ENCODE measurements around the gene USP48. TPM values are rescaled to one million over a fixed set of nuclear protein-coding genes. Genes with fewer than 3 reads are reported as not detected.

Gene USP48
- total RNA-seq, 1 experiment from 2014 or later = 84.8 TPM

DNA sequence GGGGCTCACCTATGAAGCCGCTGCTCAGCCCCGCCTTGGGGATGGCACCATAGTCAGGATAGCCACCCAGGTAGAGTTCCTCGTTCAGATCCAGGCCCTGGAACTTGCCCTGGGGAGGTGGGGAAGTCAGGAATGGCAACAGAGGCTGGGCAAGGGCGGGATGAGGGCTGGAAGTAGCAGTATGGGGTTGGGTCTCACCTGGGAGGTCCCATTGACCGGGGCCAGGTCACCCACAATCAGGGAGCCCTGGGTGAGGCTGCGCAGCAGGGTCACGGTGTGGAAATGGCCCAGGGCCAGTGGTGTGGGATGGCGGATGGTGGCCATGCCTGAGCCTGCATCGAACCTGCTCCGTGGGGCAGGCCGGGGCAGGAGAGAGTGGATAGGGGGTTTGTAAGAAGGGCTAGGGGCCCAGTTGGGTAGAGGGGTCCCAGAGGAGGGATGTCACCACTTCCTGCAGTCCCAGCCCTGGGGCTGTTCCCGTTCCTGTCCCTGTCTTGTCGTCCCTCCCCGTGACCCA, 48.6 kb upstream of the USP48 start:
- Mint-ChIP-seq H3K4me3 (no peak overlapping the region), H3K27me3 (ENCODE audit: low read depth) (no peaks in the 10 kb centered on the region), H3K4me1 (no peaks in the 10 kb centered on the region)

More for the DNA sequence above, 48.6 kb upstream of the USP48 start:
- Histone ChIP-seq H3K79me2 (ENCODE audit: insufficient read depth, low read length) (no peaks in the 10 kb centered on the region), H2BK120ac (ENCODE audit: low read depth, low read length, poor library complexity, severe bottlenecking) (no peak overlapping the region), H3K27me3 (ENCODE audit: insufficient read depth, low read length) (no peaks in the 10 kb centered on the region), H3K18ac (ENCODE audit: insufficient read length, low read depth, low read length) (no peak overlapping the region), H3K27ac (ENCODE audit: insufficient read length, low read depth, low read length) (no peak overlapping the region), H3K9ac (ENCODE audit: extremely low read depth, insufficient read length, low read length) (no peak overlapping the region), H3K4me2 (ENCODE audit: insufficient read depth, insufficient read length, low read length) (no peak overlapping the region), H4K20me1 (ENCODE audit: control insufficient read depth, insufficient read depth, insufficient read length) (no peaks in the 10 kb centered on the region), H2AK5ac (ENCODE audit: insufficient read length, low read length) (no peak overlapping the region), H2BK5ac (ENCODE audit: insufficient read length, low read length) (no peak overlapping the region), H3K14ac (ENCODE audit: insufficient read depth, low read length) (no peak overlapping the region), H3K79me1 (ENCODE audit: insufficient read depth, low read depth, low read length, poor library complexity, severe bottlenecking) (no peaks in the 10 kb centered on the region), H2AFZ (ENCODE audit: low read length) (no peak overlapping the region), H2BK15ac (ENCODE audit: low read depth, low read length) (no peak overlapping the region), H3K9me3 (ENCODE audit: control insufficient read depth, low read depth, low read length) (peaks cover 10% of the 10 kb centered on the region), H4K91ac (ENCODE audit: insufficient read length, low read depth, low read length) (no peak overlapping the region), H3K4ac (ENCODE audit: low read depth, low read length) (no peak overlapping the region), H2BK20ac (ENCODE audit: low read depth, low read length, poor library complexity, severe bottlenecking) (no peak overlapping the region), H3K4me1 (ENCODE audit: insufficient read depth, low read length) (no peaks in the 10 kb centered on the region), H3K23me2 (ENCODE audit: insufficient read length, low read depth, low read length, poor library complexity, severe bottlenecking) (no peaks in the 10 kb centered on the region), H2BK12ac (ENCODE audit: insufficient read length, low read depth, low read length) (no peak overlapping the region), H3K56ac (ENCODE audit: insufficient read length, low read depth, low read length) (no peak overlapping the region), H4K8ac (replicated peaks; ENCODE audit: insufficient read length, low read depth, low read length) (no peak overlapping the region), H3T11ph (ENCODE audit: low read length) (no peak overlapping the region), H3K23ac (ENCODE audit: insufficient read length, low read depth, low read length) (no peak overlapping the region), H4K5ac (ENCODE audit: insufficient read length, low read depth, low read length) (no peak overlapping the region)
- no peak for DNase-seq
- peak overlapping the region; percentile 27 to 94 (median 51); a peak in 3 of 7 replicates for H3K27ac Mint-ChIP-seq
- WGBS (ENCODE audit: extremely low coverage, insufficient read length, low lambda C conversion rate) = no CpG with 5 or more reads among the region's 14 CpGs
- peaks cover 41 to 85% (median 78%) of the 10 kb centered on the region in 3 experiments for H3K36me3 Mint-ChIP-seq (ENCODE audit: insufficient read depth in 1 of 3, low read depth in 3 of 3)
- TF ChIP-seq, protein P1, sequence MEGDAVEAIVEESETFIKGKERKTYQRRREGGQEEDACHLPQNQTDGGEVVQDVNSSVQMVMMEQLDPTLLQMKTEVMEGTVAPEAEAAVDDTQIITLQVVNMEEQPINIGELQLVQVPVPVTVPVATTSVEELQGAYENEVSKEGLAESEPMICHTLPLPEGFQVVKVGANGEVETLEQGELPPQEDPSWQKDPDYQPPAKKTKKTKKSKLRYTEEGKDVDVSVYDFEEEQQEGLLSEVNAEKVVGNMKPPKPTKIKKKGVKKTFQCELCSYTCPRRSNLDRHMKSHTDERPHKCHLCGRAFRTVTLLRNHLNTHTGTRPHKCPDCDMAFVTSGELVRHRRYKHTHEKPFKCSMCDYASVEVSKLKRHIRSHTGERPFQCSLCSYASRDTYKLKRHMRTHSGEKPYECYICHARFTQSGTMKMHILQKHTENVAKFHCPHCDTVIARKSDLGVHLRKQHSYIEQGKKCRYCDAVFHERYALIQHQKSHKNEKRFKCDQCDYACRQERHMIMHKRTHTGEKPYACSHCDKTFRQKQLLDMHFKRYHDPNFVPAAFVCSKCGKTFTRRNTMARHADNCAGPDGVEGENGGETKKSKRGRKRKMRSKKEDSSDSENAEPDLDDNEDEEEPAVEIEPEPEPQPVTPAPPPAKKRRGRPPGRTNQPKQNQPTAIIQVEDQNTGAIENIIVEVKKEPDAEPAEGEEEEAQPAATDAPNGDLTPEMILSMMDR (conservative IDR thresholded peaks at IDR 0.05) = no peak
- H3K9me3 Mint-ChIP-seq = peaks cover 16% of the 10 kb centered on the region in 2 experiments
